ENCODE measurements around the gene ARL14EP.
A peak's percentile ranks its signal among the peaks of the same experiment; 100 is the strongest.

ARL14EP gene

DNA sequence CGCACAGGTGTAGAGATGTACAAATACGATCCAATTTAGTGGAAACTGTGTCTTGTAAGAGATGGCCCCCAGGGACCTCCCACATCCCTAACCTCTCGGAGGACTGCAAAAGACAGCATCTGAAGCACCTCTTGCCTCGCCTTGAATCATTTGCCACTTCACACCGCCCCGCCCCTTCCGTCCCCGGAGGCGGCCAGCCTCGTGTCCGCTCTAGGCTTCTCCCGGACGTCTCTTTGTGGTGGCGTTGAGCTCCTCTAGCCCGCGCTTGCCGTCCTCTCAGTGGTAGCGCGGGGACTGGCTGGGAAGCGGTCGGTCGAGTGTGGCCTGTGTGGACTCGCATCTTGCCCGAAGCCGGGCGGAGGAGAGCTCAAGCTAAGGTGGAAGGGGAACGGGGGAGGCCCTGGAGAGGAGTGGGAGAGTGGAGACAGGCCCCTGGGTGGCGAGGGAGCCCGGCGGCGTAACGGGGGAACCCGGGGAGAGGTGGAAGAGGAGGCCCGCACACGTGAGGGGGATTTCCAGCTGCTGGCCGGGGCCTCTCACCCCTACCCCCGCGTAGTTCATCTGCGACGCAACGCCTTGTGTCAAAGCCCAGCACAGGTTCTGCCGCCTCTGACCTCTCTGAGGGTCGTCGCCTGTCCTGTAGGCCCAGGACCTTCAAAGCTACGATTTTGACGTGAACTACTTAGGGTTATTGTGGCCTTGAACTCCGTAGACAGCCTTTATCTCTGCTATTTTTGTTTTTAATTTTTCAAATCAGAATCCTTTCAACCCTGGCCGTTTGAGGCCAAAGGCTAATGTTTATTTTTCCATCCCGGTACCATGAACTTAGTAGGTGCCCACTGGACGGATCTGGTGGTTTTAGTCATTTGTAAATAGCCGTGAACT, at the start of gene ARL14EP:
Gene ARL14EP, plus strand, starts transcription at position 279 of the 885 bp plus-strand sequence. CDS start 7,845 bp downstream, outside the sequence.
- DNase-seq (ENCODE audit: low read depth, low spot score), result peak; percentile 84

DNA sequence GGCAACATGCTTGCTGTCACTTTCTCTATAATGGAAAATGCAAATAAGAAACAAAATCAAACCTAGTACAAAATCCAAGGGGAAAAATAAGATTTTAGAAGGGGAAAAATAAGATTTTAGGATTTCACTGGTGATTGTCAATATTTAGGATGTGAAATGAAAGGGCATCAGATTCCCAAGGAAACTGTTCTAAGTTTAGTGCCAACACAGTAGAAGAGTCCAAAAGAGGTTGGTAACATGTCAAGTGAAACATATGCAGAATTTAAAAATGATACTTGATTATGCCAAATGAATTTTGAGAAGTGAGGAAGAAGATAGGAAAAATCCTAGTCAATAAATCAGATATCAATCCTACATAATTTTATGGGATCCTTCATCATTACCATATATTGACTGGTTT, 45.7 kb upstream of the ARL14EP start:
- DNase-seq (ENCODE audit: low read depth, low spot score), result no peak

DNA sequence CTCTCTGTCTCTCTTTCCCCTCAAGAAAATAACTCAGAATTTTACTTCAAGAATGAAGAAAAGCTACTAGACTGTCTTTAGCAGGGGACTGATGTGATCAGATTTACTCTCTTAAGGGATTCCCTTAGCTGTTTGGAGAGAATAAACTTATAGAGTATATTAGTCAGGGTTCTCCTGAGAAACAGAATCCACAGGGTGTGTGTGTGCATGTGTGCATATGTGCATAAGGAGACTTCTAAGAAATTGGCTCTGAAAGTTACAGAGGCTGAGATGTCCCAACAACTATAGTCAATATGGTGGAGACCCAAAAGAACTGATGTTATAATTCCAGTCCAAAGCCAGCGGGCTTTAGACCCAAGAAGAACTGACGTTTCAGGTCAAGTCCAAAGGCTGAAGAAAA, 43.1 kb upstream of the ARL14EP start:
- DNase-seq (ENCODE audit: low read depth, low spot score), result no peak

DNA sequence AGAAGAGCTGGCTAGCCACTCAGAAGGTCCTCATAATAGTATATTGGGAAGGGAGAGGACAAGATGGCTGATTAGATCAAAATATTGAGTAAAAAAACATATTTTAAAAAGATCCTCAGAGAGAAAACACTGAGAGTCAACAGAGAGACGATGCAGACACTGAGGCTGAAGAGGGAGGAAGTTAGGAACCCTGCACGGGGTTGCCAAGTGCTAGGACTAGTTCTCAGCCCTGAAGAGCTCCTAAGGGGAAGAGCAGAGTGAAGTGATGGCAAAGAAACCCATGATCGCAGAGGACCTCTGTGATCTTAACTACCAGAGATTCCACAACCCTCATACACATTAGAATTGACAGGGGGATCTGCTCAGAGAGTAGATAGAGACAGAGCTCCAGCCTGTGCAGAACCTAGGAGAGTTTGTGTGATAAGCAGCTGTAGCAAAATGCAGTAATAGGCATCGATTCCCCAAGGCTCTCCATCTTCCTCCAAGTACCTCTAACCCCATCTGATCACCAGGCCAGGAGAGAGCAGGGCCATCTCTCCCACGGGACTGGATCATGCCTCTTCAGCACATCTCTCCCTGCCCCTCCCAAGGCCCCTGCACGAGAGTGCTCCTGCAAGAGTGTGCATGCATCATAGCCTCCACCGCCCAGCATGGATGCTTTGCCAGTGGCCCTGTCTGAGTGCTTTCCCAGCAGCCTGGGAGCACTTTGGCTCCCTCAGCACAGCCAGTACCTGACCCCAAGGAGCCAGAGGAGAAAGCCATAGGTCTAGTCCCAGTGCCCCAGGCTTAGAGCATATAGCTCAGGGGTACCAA, 41.2 kb upstream of the ARL14EP start:
- no peak for DNase-seq (ENCODE audit: low read depth, low spot score)

DNA sequence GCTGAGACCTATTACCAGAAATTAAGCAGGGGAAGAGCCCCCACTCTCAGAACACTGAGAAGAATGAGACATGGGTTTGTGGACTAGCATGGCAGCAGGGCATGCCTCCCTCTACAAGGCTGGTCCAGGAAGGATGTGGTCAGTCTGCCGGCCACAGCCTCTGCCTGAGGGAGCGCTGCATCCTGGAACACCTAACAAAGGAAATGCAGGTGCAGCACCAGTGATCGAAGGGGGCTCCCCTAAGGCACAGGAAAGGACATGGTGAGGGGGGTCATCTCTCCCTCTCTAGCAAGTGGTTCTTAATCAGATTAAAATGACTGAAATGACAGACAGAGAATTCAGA, 40.6 kb upstream of the ARL14EP start:
- no peak for DNase-seq (ENCODE audit: low read depth, low spot score)

DNA sequence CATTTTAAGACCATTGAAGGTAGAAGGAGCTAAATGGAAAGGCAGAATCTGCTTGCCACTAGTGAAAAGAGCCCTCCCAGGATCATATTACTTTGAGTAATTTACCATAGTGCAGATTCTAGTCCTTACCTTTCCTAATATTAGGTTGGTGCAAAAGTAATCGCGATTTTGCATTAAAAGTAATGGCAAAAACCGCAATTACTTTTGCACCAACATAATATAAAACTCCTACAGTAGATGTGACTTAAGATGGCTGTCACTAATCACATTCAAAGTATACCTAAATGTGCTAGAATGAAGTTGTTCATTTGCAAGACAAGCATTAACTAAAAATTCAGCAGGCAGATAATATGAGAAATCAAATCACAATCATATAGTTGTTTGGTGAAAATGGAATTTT, 38.1 kb upstream of the ARL14EP start:
- DNase-seq (ENCODE audit: low read depth, low spot score), result no peak

DNA sequence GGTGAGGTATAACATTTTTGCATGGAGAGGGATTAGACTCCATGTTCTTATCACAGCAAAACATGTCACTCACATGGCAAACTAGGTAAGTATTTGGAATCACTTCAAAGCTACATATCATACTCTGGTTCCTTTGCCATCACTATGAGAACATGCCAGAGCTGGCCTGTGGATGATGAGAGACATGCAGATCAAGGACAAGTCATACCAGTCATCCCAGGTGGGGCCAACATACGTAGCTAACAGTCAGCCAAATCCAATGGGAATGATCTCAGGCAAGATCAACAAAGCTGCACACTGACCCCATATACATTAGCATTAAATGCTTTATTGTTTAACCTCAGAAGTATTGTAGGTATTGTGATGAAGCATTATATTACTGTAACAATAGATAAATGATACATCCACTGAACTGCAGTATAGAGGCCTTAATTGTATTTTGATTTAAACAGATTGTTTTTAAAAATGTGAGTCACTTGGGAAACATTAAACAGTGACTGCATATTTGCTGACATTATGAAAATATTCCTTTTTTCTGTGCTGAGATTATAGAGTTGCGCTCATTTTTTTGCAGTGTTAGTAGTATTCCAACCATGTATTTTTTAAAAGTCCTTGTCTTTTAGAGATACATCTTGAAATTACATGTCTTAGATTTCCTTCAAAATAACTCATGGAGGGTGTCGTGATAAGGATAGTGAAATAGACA, 37.3 kb upstream of the ARL14EP start:
- DNase-seq (ENCODE audit: low read depth, low spot score), result no peak

DNA sequence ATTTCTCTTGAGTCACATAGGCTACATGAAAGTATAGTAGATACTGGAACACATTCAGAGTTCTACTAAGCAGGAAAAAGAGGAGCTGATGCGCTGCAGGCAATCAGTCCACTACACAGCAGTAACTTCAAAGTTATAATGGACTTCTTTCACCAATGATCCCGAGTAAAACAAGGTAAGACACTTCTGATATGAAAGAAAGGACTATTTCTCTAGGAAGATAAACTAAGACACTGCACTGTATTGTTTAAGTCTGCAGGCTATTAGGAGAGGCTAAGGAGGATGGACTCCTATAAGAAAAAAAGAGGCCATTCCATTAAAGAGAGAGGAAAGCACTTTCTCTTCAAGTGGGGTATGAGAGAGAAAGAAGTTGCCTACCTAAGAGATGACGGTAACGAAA, 31.6 kb upstream of the ARL14EP start:
- DNase-seq (ENCODE audit: low read depth, low spot score), result no peak

DNA sequence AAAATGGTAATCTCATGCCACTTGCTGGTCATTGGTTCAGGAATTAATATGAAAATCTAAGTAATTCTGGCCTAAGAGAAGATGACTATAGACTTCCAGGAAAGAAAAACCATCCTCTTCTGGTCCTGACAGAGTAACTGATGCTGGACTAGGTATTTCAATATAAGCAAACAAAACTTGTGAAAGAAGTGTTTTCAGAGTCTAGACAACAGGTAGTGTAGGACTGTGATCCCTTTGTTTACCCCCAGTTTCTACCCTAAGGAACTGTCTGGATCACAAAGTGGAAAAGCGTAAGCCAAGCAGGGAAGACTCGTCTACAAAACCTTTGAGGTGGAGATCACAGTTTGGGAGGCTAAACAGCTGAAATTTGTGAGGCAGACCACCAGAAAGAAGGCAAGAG, 30.4 kb upstream of the ARL14EP start:
- DNase-seq (ENCODE audit: low read depth, low spot score), result no peak

DNA sequence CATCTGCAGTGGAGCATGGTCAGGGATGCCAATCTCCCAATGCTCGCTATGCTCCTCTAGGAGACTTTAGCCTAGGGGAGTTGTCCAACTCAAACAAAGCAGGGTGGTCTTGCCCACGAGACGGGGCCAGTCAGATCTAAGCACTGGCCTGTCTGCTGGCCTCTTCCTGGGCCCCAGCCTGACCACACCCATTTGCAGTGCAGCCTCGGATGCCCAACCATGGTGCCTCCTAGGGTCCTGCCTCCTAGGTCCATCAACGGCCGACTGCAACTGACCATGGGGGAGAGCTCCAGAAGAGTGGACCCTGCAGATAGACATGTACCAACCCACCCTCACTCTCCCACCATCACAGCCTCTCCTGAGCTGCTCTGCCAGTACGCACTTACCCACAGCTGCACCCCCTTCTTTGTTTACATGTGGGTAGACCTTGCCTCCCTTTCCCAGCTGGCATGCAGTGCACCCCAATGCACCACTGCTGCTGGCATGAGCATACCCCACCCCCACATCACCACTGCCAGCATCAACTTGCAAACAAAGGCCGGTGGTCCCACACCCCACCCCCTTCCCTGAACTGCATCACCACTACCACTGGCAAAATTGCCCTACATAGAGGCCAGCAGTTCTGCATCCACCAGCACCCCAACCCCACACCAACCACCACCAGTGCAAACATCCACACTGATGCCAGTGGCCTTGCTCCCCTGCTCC, 27.6 kb upstream of the ARL14EP start:
- DNase-seq (ENCODE audit: low read depth, low spot score), result no peak

DNA sequence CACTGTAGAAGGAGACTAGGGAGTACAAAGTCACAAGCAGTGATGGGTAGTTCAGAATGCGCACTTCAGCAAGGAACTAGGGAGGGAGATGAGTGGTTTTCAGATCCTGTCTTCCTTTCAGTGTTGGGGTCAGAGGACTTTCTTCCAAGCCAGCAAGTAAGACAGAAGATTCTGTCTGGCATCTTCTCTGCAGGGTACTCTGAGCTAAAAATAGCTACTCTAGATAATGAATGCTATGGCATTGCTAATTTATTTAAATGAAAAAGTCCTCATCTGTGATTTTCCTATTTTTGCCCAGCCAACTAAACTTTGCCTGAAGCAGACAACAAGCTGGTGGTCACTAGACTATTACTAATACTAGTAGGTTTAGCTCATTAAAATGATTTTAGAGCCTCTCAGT, 18.3 kb upstream of the ARL14EP start:
- no peak for DNase-seq (ENCODE audit: low read depth, low spot score)

DNA sequence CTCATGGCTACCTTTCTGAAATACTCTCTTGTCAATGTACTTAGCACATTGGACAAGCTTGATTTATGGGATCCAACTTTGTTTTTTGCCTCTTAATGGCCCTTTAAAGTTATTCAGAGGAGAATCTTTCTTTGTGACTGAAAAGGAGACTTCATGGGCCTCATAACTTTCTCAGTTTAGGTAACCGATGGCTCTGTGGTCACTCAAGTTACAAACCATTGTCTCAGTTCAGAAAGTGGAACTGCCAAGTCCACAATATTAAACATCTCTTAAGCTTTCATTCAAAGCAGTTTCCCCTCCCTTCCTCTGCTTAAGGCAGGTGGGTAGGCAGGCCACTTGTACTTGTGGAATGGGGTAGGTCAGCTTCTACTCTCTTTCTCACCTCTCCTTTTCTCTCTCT, 12.3 kb upstream of the ARL14EP start:
- DNase-seq (ENCODE audit: low read depth, low spot score), result no peak

DNA sequence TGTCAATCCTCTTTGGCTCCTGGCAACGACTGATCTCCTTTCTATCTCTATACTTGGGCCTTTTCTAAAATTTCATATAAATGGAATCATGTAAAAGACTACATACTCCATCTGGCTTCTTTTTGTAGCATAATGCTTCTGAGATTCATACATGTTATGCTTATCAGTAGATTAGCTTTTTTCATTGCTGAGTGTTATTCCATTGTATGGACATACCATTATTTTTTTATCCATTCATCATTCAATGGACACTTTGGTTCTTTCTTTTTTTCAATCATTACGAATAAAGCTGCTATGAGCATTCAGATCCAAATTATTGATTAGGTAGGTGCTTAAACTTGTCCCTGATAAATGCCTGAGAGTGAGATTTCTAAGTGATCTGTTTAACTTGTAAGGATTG, 11.7 kb upstream of the ARL14EP start:
- no peak for DNase-seq (ENCODE audit: low read depth, low spot score)

DNA sequence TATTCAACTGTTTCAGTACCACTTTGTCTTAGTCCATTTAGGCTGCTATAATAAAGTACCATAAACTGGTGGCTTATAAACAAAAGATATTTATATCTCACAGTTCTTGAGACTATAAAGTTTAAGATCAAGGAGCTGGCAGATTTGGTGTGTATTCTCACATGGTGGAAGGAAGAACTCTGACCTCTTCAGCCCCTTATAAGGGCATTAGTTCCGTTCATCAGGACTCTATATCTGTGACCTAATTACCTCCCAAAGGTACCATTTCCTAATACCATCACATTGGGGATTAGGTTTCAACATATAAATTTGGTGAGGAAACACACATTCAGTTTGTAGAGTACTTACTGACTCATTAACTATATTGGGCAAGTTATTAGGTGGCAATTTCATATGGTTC, 10.7 kb upstream of the ARL14EP start:
- no peak for DNase-seq (ENCODE audit: low read depth, low spot score)

DNA sequence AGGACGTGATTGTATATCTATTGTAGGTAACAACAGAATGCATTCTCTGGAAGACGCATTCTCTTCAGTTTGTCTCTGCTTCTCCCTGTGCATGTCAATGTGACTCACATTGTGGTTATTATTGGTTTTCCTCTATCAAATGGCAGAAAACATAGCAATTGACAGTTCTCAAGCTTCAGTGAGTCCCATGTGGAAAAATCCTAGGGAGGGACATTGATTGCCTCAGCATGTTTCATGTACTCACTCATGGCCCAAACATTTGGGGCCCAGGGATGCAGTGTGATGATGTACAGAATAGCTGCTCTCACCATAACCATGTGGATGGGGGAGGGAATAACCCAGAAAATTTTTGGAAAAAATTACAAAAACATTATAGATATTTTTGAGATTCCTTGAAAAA, 9.3 kb upstream of the ARL14EP start:
- no peak for DNase-seq (ENCODE audit: low read depth, low spot score)

DNA sequence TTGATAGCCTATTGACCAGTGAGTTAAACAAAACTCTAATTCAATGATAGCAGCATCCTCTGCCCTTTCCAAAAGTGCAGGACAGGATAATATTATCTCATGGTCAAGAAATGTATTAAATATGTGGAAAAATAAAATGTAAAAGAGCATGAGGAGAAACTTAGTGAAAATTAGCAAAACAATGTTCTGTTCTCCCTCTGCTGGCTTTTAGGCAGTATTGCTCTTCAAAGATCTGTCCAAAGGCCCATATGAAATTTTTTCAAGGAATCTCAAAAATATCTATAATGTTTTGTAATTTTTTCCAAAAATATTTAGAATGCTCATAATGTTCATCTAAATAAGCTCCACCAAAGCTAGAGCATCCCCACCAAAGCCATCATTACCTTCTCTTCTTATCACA, 8.3 kb upstream of the ARL14EP start:
- DNase-seq (ENCODE audit: low read depth, low spot score), result no peak

DNA sequence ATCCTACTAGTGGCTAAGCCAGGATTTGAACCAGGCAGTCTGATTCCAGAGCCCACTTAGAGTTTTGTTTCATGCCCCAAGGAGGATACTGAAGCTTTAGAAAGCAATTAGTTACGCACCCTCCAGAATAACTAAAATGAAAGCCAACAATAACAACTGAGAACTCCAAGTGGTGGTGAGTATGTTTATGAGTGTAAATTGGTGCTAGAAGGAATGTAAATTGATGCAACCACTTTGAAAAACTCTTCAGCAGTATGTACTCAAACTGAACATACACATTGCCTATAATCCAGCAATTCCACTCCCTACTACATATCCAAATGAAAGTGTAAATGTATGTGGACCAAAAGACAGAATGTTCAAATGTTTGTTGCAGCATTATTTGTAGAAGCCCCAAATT, 6.7 kb upstream of the ARL14EP start:
- DNase-seq (ENCODE audit: low read depth, low spot score), result no peak

DNA sequence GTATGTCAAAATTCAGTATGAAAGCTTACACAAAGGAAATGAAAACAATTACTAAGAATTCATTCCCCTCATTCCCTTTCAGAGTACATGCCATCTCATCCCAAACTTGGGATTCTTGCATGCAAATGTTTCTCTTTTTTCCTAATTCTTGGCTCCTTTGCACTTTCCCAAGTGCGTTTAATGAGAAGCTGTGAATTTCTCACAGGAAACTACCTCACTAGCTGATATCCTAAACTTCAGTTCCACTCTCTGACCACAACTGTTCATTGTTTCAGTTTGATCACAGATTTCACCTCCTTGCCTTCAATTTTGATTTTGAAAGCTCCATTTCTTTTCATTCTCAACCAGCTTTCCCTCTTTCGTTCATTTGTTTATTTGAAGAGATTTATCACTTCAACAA, 5.9 kb upstream of the ARL14EP start:
- DNase-seq (ENCODE audit: low read depth, low spot score), result no peak

DNA sequence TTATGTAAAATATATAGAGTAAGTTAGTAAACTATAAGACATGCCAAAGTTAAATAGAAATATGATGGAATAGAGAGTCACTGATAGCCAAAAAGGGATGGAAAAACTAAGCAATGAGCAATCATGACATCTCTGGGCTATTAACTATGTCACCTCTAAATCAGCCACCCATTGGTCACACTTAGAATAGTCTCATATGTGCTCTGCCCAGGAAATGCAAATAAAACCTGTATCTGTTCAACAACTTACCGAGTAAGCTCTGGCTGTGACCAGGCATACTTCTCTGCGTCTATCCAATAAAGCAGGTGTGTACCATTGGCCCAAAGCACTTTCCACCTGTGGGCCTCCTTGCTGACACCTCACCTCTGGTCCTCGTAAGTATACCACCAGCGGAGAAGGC, 1.6 kb upstream of the ARL14EP start:
- DNase-seq (ENCODE audit: low read depth, low spot score), result no peak

DNA sequence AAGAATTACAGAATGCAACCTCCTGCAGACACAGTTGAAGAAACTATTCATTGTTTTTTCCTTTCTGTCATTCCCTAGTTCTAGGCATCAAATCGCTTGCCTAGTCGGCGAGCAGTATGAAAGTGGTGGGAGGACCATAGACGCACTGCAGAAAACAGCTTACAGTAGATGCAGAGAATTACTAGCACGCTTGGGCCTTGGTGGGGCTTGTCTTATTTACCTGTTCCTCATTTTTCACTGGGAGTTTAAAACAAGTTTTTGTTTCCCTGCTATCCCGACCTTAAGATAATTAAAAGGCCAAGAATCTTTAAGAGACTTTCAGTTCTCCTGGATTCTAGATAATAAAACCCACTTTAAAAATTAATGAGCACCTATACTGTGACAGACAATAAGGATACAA, 713 bp upstream of the ARL14EP start:
- DNase-seq (ENCODE audit: low read depth, low spot score), result no peak

DNA sequence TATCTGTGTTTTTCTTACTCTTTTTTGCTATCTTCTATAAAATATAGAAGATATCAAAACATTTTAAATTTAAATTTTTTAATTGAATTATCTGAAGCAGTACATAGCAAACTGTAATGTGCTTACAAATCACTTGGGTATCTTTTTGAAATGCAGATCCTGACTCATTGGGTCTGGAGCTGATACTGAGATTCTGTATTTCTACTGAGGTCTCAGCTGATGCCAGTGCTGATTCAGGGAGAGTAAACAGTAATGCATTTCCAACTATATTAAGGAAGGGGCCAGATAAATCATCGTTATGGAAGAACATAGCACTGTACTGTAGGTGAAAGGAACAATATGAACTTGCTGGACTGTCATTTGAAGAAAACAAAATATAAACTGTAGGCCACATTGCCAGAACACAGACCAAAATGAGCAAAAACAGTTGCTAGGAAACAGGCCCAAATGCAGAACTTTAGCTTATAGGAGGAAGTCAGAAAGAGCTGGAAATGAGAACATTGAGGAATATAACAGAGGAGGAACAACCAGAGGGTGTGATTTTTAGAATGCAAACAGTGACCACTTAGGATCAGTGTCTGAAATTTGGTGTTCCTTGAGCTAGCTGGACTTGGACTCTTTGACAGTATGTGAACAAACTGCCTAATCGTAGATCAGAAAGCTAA, 3.3 kb downstream of the ARL14EP start:
- no peak for DNase-seq (ENCODE audit: low read depth, low spot score)

All from activated naive CD8-positive, alpha-beta T cell treated with anti-CD3 and anti-CD28 coated beads, Interleukin-2, amount 50 U/mL, for 16 hours (primary cell).